Measurements from ENCODE around the gene RIPOR2. TPM values are rescaled to one million over a fixed set of nuclear protein-coding genes. Genes with fewer than 3 reads are reported as not detected.
"Not testable (repeated sequence)": the region's sequence is repeated elsewhere in the genome, so short reads cannot be mapped to it uniquely, and the experiment has no call there.

The RIPOR2 gene
- total and polyA plus RNA-seq, 2 experiments from 2014 or later: 3.2 to 3.3 TPM

GRCh38 chr6:24930431-24930871, 5.3 kb downstream of the RIPOR2 start:
- H3K4me3 ChIP-seq: 0 out of 2 replicates have a peak overlapping the region, but pooled peaks have one; percentile 21
- H3K4me1 ChIP-seq (ENCODE audit: insufficient read depth): peaks cover 35% of the 10 kb centered on the region
- 16 to 23% methylated on average over 2 of the region's 2 CpGs for WGBS, 2 experiments (ENCODE audit: low coverage in 1 of 2, low lambda C conversion rate in 2 of 2, missing lambda C conversion rate in 2 of 2)
- H4K20me1 ChIP-seq (ENCODE audit: insufficient read depth): no peaks in the 10 kb centered on the region
- no peaks in the 10 kb centered on the region for H3K36me3 ChIP-seq (ENCODE audit: low read depth)
- H3K27me3 ChIP-seq (replicated peaks; ENCODE audit: insufficient read depth): no peaks in the 10 kb centered on the region
- H3K27ac ChIP-seq: peak overlapping the region; percentile 19
- H3F3A ChIP-seq (ENCODE audit: insufficient read depth): peaks cover 9% of the 10 kb centered on the region
- H2AFZ ChIP-seq: no peak overlapping the region
- peak; percentile 51 for DNase-seq
- H3K4me2 ChIP-seq (ENCODE audit: unreplicated experiment): peak overlapping the region; percentile 43
- in situ Hi-C loops (cut with MboI): no loop called here
- H3K79me2 ChIP-seq (ENCODE audit: insufficient read depth): no peaks in the 10 kb centered on the region
- TF ChIP-seq EZH2 (IDR thresholded peaks at IDR 0.05; ENCODE audit: insufficient read depth, poor library complexity, severe bottlenecking): no peak
- TF ChIP-seq EZH2phosphoT487 (IDR thresholded peaks at IDR 0.05; ENCODE audit: insufficient read depth, low read depth): no peak
- H3K9ac ChIP-seq: no peak overlapping the region
- no peaks in the 10 kb centered on the region for H3K9me2 ChIP-seq (ENCODE audit: insufficient read depth)
- no peaks in the 10 kb centered on the region for H3K9me3 ChIP-seq (ENCODE audit: low read depth)

- H3K27ac ChIP-seq: no peak overlapping the region
- H3K9me3 ChIP-seq (ENCODE audit: low read depth): no peaks in the 10 kb centered on the region
- no peak overlapping the region for H2AFZ ChIP-seq
- H3K4me2 ChIP-seq (ENCODE audit: unreplicated experiment): no peak overlapping the region
- H3K9me2 ChIP-seq (ENCODE audit: insufficient read depth): no peaks in the 10 kb centered on the region
- no peak overlapping the region for H3K9ac ChIP-seq
- no peaks in the 10 kb centered on the region for H3K79me2 ChIP-seq (ENCODE audit: insufficient read depth)
- H3K4me1 ChIP-seq (ENCODE audit: insufficient read depth): peaks cover 35% of the 10 kb centered on the region
- 56 to 64% methylated on average over 1 of the region's 1 CpG for WGBS, 2 experiments (ENCODE audit: low coverage in 1 of 2, low lambda C conversion rate in 2 of 2, missing lambda C conversion rate in 2 of 2)
- no peaks in the 10 kb centered on the region for H3K27me3 ChIP-seq (replicated peaks; ENCODE audit: insufficient read depth)
- no peaks in the 10 kb centered on the region for H4K20me1 ChIP-seq (ENCODE audit: insufficient read depth)
- no peak for TF ChIP-seq EZH2 (IDR thresholded peaks at IDR 0.05; ENCODE audit: insufficient read depth, poor library complexity, severe bottlenecking)
- no peak for TF ChIP-seq EZH2phosphoT487 (IDR thresholded peaks at IDR 0.05; ENCODE audit: insufficient read depth, low read depth)
- in situ Hi-C loops (cut with MboI): no loop called here
- H3K36me3 ChIP-seq (ENCODE audit: low read depth): no peaks in the 10 kb centered on the region
- peaks cover 9% of the 10 kb centered on the region for H3F3A ChIP-seq (ENCODE audit: insufficient read depth)
- no peak for DNase-seq
- H3K4me3 ChIP-seq: no peak overlapping the region
Measured at GRCh38 chr6:24929242-24929641, 6.5 kb downstream of the RIPOR2 start.

DNA sequence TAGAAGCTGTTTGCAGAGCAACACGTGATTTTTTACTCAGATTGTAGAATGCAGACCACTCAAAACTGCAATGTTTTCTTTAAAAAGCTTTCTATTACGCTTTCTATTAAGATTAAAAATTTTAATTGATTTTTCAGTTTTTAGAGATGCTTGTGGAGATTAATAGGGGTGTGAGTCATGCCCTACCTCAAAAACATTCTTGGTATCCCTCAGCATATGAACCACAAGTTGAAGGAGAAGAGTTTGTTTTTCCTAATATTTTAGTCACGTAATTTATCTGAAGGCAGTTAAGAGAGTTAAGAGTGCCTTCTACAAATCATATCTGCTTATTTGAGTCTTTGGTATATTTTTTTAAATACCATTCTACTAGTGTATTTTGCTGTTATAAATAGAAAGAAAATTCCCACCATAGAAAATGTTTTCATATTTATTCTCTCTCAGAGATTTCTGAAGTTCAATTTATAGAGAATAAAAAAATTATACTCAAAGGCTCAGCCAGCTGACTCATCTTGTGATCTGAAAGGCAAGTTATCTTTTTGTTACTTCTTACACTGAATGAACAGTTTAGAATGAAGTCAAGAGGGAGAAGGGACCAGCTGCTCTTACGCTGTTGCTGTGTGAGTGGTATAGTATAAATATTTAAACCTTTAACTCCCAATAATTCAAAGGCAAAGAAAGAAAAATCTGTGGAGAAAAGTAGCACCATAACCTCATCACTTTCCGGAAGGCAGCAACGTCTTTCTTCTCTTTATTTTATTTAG, 7.6 kb downstream of the RIPOR2 start:
- no peaks in the 10 kb centered on the region for H3K9me2 ChIP-seq (ENCODE audit: insufficient read depth)
- H3F3A ChIP-seq (ENCODE audit: insufficient read depth): peaks cover 9% of the 10 kb centered on the region
- no peak overlapping the region for H3K27ac ChIP-seq
- in situ Hi-C loops (cut with MboI): no loop called here
- no peak overlapping the region for H3K9ac ChIP-seq
- H3K4me3 ChIP-seq: no peak overlapping the region
- H3K79me2 ChIP-seq (ENCODE audit: insufficient read depth): no peaks in the 10 kb centered on the region
- H2AFZ ChIP-seq: no peak overlapping the region
- no peaks in the 10 kb centered on the region for H4K20me1 ChIP-seq (ENCODE audit: insufficient read depth)
- H3K4me1 ChIP-seq (ENCODE audit: insufficient read depth): peaks cover 35% of the 10 kb centered on the region
- H3K9me3 ChIP-seq (ENCODE audit: low read depth): no peaks in the 10 kb centered on the region
- 69 to 74% methylated on average over 6 of the region's 6 CpGs for WGBS, 2 experiments (ENCODE audit: low coverage in 1 of 2, low lambda C conversion rate in 2 of 2, missing lambda C conversion rate in 2 of 2)
- TF ChIP-seq EZH2 (IDR thresholded peaks at IDR 0.05; ENCODE audit: insufficient read depth, poor library complexity, severe bottlenecking) (no peak), EZH2phosphoT487 (IDR thresholded peaks at IDR 0.05; ENCODE audit: insufficient read depth, low read depth) (no peak)
- H3K4me2 ChIP-seq (ENCODE audit: unreplicated experiment): no peak overlapping the region
- DNase-seq: peak; percentile 31
- no peaks in the 10 kb centered on the region for H3K36me3 ChIP-seq (ENCODE audit: low read depth)
- no peaks in the 10 kb centered on the region for H3K27me3 ChIP-seq (replicated peaks; ENCODE audit: insufficient read depth)

DNA sequence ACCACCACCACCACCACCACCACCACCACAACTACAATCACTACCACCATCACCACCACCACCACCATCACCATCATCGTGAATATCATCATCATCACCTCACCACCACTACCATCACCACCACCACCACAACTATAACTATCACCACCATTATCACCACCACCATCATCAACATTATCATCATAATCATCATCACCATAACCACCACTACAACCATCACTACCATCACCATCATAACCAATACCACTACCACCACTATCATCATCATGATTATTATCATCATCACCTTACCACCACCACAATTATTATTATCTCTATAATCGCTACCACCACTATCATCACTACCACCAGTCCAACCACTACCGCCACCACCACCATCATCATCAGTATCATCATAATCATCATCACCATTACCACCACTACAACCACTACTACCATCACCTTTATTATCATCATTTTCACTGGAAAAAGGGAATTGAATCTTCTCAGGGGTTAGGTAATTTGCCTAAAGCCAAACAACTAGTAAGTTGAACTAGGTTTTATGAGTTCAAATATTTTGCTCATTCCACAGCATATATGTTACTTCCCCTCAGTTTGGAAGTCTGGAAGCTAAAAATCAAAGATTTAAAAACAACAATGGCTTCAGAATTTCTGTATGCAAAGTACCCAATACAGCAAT, 8.3 kb downstream of the RIPOR2 start:
- H3F3A ChIP-seq (ENCODE audit: insufficient read depth): peaks cover 9% of the 10 kb centered on the region

DNA sequence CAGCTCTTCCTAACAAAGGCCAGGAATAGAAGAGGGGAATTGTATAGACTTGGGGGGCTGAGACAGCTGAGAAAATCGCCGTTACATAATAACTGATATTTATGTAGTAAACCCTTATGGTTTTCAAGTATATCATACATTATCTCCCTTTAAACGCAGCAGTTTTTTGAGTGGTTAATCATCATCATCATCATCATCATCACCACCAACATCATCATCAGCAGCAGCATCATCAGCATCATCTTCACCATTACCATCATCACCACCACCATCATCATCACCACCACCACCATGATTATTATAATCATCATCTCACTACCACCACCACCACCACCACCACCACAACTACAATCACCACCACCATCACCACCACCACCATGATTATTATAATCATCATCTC, 9.1 kb downstream of the RIPOR2 start:
- in situ Hi-C loops (cut with MboI); H3K27me3 ChIP-seq (replicated peaks; ENCODE audit: insufficient read depth); DNase-seq; H3F3A ChIP-seq (ENCODE audit: insufficient read depth); H3K36me3 ChIP-seq (ENCODE audit: low read depth); H3K9me2 ChIP-seq (ENCODE audit: insufficient read depth); H3K9me3 ChIP-seq (ENCODE audit: low read depth); H4K20me1 ChIP-seq (ENCODE audit: insufficient read depth); H3K9ac ChIP-seq; H3K27ac ChIP-seq; H3K79me2 ChIP-seq (ENCODE audit: insufficient read depth); H2AFZ ChIP-seq; H3K4me3 ChIP-seq; H3K4me2 ChIP-seq (ENCODE audit: unreplicated experiment): not testable (repeated sequence)
- peaks cover 27% of the 10 kb centered on the region for H3K4me1 ChIP-seq (ENCODE audit: insufficient read depth)
- 87 to 94% methylated on average over 3 of the region's 3 CpGs for WGBS, 2 experiments (ENCODE audit: low coverage in 1 of 2, low lambda C conversion rate in 2 of 2, missing lambda C conversion rate in 2 of 2)

More for the DNA sequence above, 8.3 kb downstream of the RIPOR2 start:
- no peak overlapping the region for H3K9ac ChIP-seq
- in situ Hi-C loops (cut with MboI): no loop called here
- no peak overlapping the region for H3K4me2 ChIP-seq (ENCODE audit: unreplicated experiment)
- H4K20me1 ChIP-seq (ENCODE audit: insufficient read depth): no peaks in the 10 kb centered on the region
- 91 to 94% methylated on average over 3 of the region's 3 CpGs for WGBS, 2 experiments (ENCODE audit: low coverage in 1 of 2, low lambda C conversion rate in 2 of 2, missing lambda C conversion rate in 2 of 2)
- H3K79me2 ChIP-seq (ENCODE audit: insufficient read depth): no peaks in the 10 kb centered on the region
- H2AFZ ChIP-seq: no peak overlapping the region
- H3K9me3 ChIP-seq (ENCODE audit: low read depth): no peaks in the 10 kb centered on the region
- H3K27me3 ChIP-seq (replicated peaks; ENCODE audit: insufficient read depth): no peaks in the 10 kb centered on the region
- DNase-seq: no peak
- peaks cover 33% of the 10 kb centered on the region for H3K4me1 ChIP-seq (ENCODE audit: insufficient read depth)
- no peak overlapping the region for H3K4me3 ChIP-seq
- no peak overlapping the region for H3K27ac ChIP-seq
- no peaks in the 10 kb centered on the region for H3K36me3 ChIP-seq (ENCODE audit: low read depth)
- no peaks in the 10 kb centered on the region for H3K9me2 ChIP-seq (ENCODE audit: insufficient read depth)
- TF ChIP-seq EZH2 (IDR thresholded peaks at IDR 0.05; ENCODE audit: insufficient read depth, poor library complexity, severe bottlenecking): no peak
- TF ChIP-seq EZH2phosphoT487 (IDR thresholded peaks at IDR 0.05; ENCODE audit: insufficient read depth, low read depth): no peak

Measured in GM23248 (cell line).